GM12872 (cell line): ENCODE data around the gene ARHGAP29.

ENCODE experiments used
- TF ChIP-seq, protein P1 (sequence below): IDR thresholded peaks from 3 replicates; pipeline ENCODE4 v1.5.1; 2011; ENCODE audit warnings: low read depth, mild to moderate bottlenecking, low read length, moderate library complexity; ENCODE audit not compliant: insufficient read depth

Gene ARHGAP29

GRCh38 chr1:94281361-94282142 lies 44.2 kb upstream of the ARHGAP29 start:
- TF ChIP-seq, protein P1, sequence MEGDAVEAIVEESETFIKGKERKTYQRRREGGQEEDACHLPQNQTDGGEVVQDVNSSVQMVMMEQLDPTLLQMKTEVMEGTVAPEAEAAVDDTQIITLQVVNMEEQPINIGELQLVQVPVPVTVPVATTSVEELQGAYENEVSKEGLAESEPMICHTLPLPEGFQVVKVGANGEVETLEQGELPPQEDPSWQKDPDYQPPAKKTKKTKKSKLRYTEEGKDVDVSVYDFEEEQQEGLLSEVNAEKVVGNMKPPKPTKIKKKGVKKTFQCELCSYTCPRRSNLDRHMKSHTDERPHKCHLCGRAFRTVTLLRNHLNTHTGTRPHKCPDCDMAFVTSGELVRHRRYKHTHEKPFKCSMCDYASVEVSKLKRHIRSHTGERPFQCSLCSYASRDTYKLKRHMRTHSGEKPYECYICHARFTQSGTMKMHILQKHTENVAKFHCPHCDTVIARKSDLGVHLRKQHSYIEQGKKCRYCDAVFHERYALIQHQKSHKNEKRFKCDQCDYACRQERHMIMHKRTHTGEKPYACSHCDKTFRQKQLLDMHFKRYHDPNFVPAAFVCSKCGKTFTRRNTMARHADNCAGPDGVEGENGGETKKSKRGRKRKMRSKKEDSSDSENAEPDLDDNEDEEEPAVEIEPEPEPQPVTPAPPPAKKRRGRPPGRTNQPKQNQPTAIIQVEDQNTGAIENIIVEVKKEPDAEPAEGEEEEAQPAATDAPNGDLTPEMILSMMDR = no peak

- TF ChIP-seq, protein P1 = no peak
Observed at GRCh38 chr1:94280541-94280940, 43.2 kb upstream of the ARHGAP29 start.

GRCh38 chr1:94279462-94279861 lies 42.1 kb upstream of the ARHGAP29 start:
- TF ChIP-seq, protein P1 = no peak

- TF ChIP-seq, protein P1 = no peak
Observed at GRCh38 chr1:94279038-94279437, 41.7 kb upstream of the ARHGAP29 start.

- TF ChIP-seq, protein P1 = no peak
Observed at GRCh38 chr1:94276988-94277434, 39.6 kb upstream of the ARHGAP29 start.

GRCh38 chr1:94275083-94275482 lies 37.7 kb upstream of the ARHGAP29 start:
- TF ChIP-seq, protein P1 = no peak

DNA sequence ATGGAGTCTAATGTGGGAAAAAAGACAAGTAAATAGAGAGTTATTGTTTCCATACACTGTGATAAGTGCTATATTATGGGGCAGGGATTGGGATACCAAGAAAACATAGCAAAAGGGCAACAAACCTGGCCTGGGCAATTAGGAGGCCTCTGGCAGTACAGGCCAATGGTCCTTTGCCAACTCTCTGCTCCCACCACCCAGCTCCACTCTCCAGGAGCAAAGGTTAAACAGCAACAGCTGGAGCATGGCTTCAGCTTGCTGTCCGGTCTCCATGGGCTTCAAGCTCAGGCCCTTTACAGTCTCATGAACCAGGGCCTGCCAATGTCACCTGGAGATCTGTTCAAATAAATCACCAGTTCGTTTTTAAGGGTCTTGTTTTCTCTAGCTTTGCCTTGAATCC lies 37.2 kb upstream of the ARHGAP29 start:
- TF ChIP-seq, protein P1 = no peak

DNA sequence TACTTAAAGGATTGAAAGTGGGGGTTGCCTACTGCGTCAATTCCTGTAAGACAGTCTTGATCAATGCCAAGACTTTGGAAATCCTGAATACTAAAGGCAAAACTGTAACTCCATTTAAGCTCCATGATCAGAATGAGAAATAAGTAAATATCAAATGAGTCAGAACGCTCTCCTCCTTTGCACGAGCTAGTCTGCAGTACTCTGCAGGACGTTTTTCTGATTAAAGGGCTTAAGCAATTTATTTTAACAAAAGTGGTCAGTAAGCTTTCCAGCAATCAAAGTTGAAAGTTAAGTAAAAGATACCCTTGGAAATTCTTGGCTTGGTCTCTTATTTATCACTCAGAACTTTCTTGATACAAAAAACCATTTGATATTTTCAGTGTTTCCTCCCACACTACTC lies 35.7 kb upstream of the ARHGAP29 start:
- TF ChIP-seq, protein P1 = no peak
